PC-3 (cell line): ENCODE data around the gene LXN. TPM values are rescaled to one million over a fixed set of nuclear protein-coding genes. Genes with fewer than 3 reads are reported as not detected.

ENCODE experiments used
- ATAC-seq: fragments of 200-7000 bp; cut with Tn5 transposase; 2 replicates; pipeline ENCODE4 v1.9.1; 2020; ENCODE audit warnings: mild to moderate bottlenecking, moderate library complexity
- Bru-seq: library from RNA; stranded (reverse); fragments of 400-500 nt; gene quantifications from one replicate; lab custom pipeline; 2021; lab: Mats Ljungman, UMichigan
- BruChase-seq, 2 experiments: library from RNA; stranded (reverse); fragments of 400-500 nt; gene quantifications; one replicate each; lab custom pipeline; 2021; lab: Mats Ljungman, UMichigan
- BruUV-seq: library from RNA; stranded (reverse); fragments of 400-500 nt; replicated peaks from 2 replicates; lab custom pipeline; 2021; lab: Mats Ljungman, UMichigan
- CTCF ChIA-PET: fragments of 300-600 bp; sonication (Branson Sonifier 250); formaldehyde crosslinking; loops from one replicate; lab custom pipeline; 2022; ENCODE audit warnings: antibody characterized with exemption; lab: Charles Lee
- POLR2A ChIA-PET: fragments of 300-600 bp; sonication (Branson Sonifier 250); formaldehyde crosslinking; loops from one replicate; lab custom pipeline; 2022; ENCODE audit warnings: antibody characterized with exemption; ENCODE audit not compliant: unreplicated experiment; lab: Charles Lee
- DNase-seq: peaks from one replicate; pipeline ENCODE4 v3.0.0-alpha.2; 2015
- H2AFZ ChIP-seq: fragments of 300-600 bp; sonication (generic); 2 replicates; pipeline ENCODE4 v1.6.0; 2016; ENCODE audit warnings: antibody characterized with exemption, low read length
- H3F3A ChIP-seq: fragments of 300-600 bp; sonication (generic); one replicate; pipeline ENCODE4 v1.6.0; 2017; ENCODE audit warnings: antibody characterized with exemption, low read length, control low read depth, mild to moderate bottlenecking; ENCODE audit not compliant: unreplicated experiment
- H3K27ac ChIP-seq: fragments of 300-600 bp; sonication (generic); 2 replicates; pipeline ENCODE4 v1.5.1; 2016; ENCODE audit warnings: mild to moderate bottlenecking, low read length
- H3K27me3 ChIP-seq: fragments of 300-600 bp; sonication (generic); 2 replicates; pipeline ENCODE4 v1.6.1; 2016; ENCODE audit warnings: low read length, mixed read lengths
- H3K36me3 ChIP-seq: fragments of 300-600 bp; sonication (generic); 2 replicates; pipeline ENCODE4 v1.6.1; 2016; ENCODE audit warnings: low read depth, mixed run types, low read length, mixed read lengths
- H3K4me1 ChIP-seq: fragments of 300-600 bp; sonication (generic); 2 replicates; pipeline ENCODE4 v1.5.1; 2016; ENCODE audit warnings: low read length; ENCODE audit not compliant: insufficient read depth
- H3K4me2 ChIP-seq: fragments of 300-600 bp; sonication (generic); 2 replicates; pipeline ENCODE4 v1.6.0; 2016; ENCODE audit warnings: low read length
- H3K4me3 ChIP-seq: fragments of 300-600 bp; sonication (generic); 2 replicates; pipeline ENCODE4 v1.5.1; 2016; ENCODE audit warnings: mild to moderate bottlenecking, low read length, mixed read lengths
- H3K79me2 ChIP-seq: fragments of 300-600 bp; sonication (generic); 2 replicates; pipeline ENCODE4 v1.6.1; 2017; ENCODE audit warnings: low read length, mixed read lengths
- H3K9ac ChIP-seq: fragments of 300-600 bp; sonication (generic); 2 replicates; pipeline ENCODE4 v1.6.0; 2016; ENCODE audit warnings: mild to moderate bottlenecking, low read length
- H3K9me2 ChIP-seq: fragments of 300-600 bp; sonication (generic); replicated peaks from 2 replicates; pipeline ENCODE4 v1.6.1; 2016; ENCODE audit warnings: mixed run types, low read length, mixed read lengths
- H3K9me3 ChIP-seq: fragments of 300-600 bp; sonication (generic); 2 replicates; pipeline ENCODE4 v1.6.1; 2016; ENCODE audit warnings: low read length, mixed read lengths
- H4K20me1 ChIP-seq: fragments of 300-600 bp; sonication (generic); 2 replicates; pipeline ENCODE4 v1.6.1; 2016; ENCODE audit warnings: low read length, mixed read lengths
- EZH2 ChIP-seq: fragments of 300-600 bp; sonication (generic); IDR thresholded peaks from one replicate; pipeline ENCODE4 v1.6.1; 2017; ENCODE audit warnings: antibody characterized with exemption, mild to moderate bottlenecking, low read length; ENCODE audit not compliant: unreplicated experiment
- EZH2phosphoT487 ChIP-seq: fragments of 300-600 bp; sonication (generic); IDR thresholded peaks from 2 replicates; pipeline ENCODE4 v1.6.1; 2018; ENCODE audit warnings: mild to moderate bottlenecking, antibody characterized with exemption, low read length, borderline replicate concordance
- intact Hi-C: fragments of 100-400 bp; cut with micrococcal nuclease; formaldehyde crosslinking; loops from 2 replicates; pipeline ENCODE4 v1.9.0; 2023
- long read RNA-seq: library from polyadenylated mRNA; unstranded; transcript quantifications from one replicate; pipeline ENCODE4 v2.0.0, GENCODE V29; 2021; ENCODE audit not compliant: unreplicated experiment
- total RNA-seq: library from RNA; depleted of rRNA; stranded (reverse); fragments of >200 nt; gene quantifications from 2 replicates; pipeline ENCODE4 v1.2.3, GENCODE V29; 2014; rRNA removed
- TF ChIP-seq, protein P1 (sequence below): fragments of 300-600 bp; sonication (generic); conservative IDR thresholded peaks from 2 replicates; pipeline ENCODE4 v1.5.1; 2017; ENCODE audit warnings: antibody characterized with exemption, low read depth, mild to moderate bottlenecking, low read length

The LXN gene, protein sequence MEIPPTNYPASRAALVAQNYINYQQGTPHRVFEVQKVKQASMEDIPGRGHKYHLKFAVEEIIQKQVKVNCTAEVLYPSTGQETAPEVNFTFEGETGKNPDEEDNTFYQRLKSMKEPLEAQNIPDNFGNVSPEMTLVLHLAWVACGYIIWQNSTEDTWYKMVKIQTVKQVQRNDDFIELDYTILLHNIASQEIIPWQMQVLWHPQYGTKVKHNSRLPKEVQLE
- 332 and 471 TPM in 2 replicates for total RNA-seq
- Bru-seq, nascent RNA, result percentile 89 among the genes with signal in this experiment
- BruChase-seq, experiment 1, labeled RNA remaining after a 6-hour chase, result percentile 80 among the genes with signal in this experiment
- percentile 80 among the genes with signal in this experiment for BruChase-seq, experiment 2, labeled RNA remaining after a 2-hour chase
- long read RNA-seq, transcript LXN-201 (6 exons, 1,116 nt), result major isoform, 92 of 106 reads
- long read RNA-seq, partial matches to known transcripts, result 4 of 106 reads
- long read RNA-seq, other reads (novel, unspliced or antisense), result 10 of 106 reads

- intact Hi-C loops, result loop anchor here (1.0 kb wide), 3 partner anchors 51 to 119 kb away; no protein-coding TSS in a partner anchor
- ChIA-PET CTCF (interaction anchor here (0.6 to 1.1 kb wide), 3 partner anchors 28 to 50 kb away, joined by 3 to 6 read pairs (median 5); partner anchors contain the start of gene GFM1), POLR2A (interaction anchor here (1.0 kb wide), 1 partner anchor 50 kb away, joined by 7 read pairs; no protein-coding TSS in a partner anchor)
- Histone ChIP-seq H3K36me3 (peaks cover 37% of the 10 kb centered on the region), H3F3A (no peaks in the 10 kb centered on the region), H3K27ac (peak within 1 kb of the TSS; percentile 94), H3K9me2 (no peaks in the 10 kb centered on the region), H3K4me2 (peak within 1 kb of the TSS; percentile 82), H3K79me2 (peaks cover 50% of the 10 kb centered on the region), H4K20me1 (no peaks in the 10 kb centered on the region), H3K4me1 (peaks cover 8% of the 10 kb centered on the region), H3K27me3 (no peaks in the 10 kb centered on the region), H3K4me3 (peak within 1 kb of the TSS; percentile 75), H2AFZ (peak within 1 kb of the TSS; percentile 5; the same call in 1 of the 2 replicates), H3K9me3 (no peaks in the 10 kb centered on the region), H3K9ac (peak within 1 kb of the TSS; percentile 99)
- TF ChIP-seq EZH2 (no peak), EZH2phosphoT487 (no peak)
- TF ChIP-seq, protein P1, sequence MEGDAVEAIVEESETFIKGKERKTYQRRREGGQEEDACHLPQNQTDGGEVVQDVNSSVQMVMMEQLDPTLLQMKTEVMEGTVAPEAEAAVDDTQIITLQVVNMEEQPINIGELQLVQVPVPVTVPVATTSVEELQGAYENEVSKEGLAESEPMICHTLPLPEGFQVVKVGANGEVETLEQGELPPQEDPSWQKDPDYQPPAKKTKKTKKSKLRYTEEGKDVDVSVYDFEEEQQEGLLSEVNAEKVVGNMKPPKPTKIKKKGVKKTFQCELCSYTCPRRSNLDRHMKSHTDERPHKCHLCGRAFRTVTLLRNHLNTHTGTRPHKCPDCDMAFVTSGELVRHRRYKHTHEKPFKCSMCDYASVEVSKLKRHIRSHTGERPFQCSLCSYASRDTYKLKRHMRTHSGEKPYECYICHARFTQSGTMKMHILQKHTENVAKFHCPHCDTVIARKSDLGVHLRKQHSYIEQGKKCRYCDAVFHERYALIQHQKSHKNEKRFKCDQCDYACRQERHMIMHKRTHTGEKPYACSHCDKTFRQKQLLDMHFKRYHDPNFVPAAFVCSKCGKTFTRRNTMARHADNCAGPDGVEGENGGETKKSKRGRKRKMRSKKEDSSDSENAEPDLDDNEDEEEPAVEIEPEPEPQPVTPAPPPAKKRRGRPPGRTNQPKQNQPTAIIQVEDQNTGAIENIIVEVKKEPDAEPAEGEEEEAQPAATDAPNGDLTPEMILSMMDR, result peak; percentile 73
- TSS peak; percentile 64 for BruUV-seq
- peak; percentile 98 for ATAC-seq
- DNase-seq, result peak; percentile 91
Observed at GRCh38 chr3:158672215-158673176, at the start of gene LXN. LXN (minus strand) TSS chr3:158672648; CDS start chr3:158672478, 170 bp downstream.

- H4K20me1 ChIP-seq, result no peaks in the 10 kb centered on the region
- intact Hi-C loops, result loop anchor here (2.0 kb wide), 1 partner anchor 63 kb away; no protein-coding TSS in a partner anchor
- no peaks in the 10 kb centered on the region for H3K36me3 ChIP-seq
- no peak overlapping the region; the same call in 1 of the 2 replicates for H3K4me2 ChIP-seq
- peak overlapping the region; percentile 100 for H3K27ac ChIP-seq
- H3K4me1 ChIP-seq, result peaks cover 59% of the 10 kb centered on the region
- CTCF ChIA-PET, result interaction anchor here (1.1 to 1.8 kb wide), 2 partner anchors 50 to 80 kb away, joined by 6 to 11 read pairs; partner anchors contain the start of genes LXN and MFSD1
- H3K9me2 ChIP-seq, result no peaks in the 10 kb centered on the region
- ATAC-seq, result no peak
- no peak overlapping the region for H3K4me3 ChIP-seq
- H2AFZ ChIP-seq, result no peak overlapping the region
- BruUV-seq, result no TSS peak
- H3K9ac ChIP-seq, result peak overlapping the region; percentile 71
- peaks cover 15% of the 10 kb centered on the region; the same call in 1 of the 2 replicates for H3K79me2 ChIP-seq
- peaks cover 17% of the 10 kb centered on the region for H3F3A ChIP-seq
- H3K27me3 ChIP-seq, result no peaks in the 10 kb centered on the region
- POLR2A ChIA-PET, result no interaction called here
- no peaks in the 10 kb centered on the region for H3K9me3 ChIP-seq
- TF ChIP-seq, protein P1, result no peak
- TF ChIP-seq EZH2 (no peak), EZH2phosphoT487 (no peak)
- no peak for DNase-seq
Observed at GRCh38 chr3:158722108-158722507, 49.7 kb upstream of the LXN start.
